AG04450 (cell line): ENCODE data around the gene EPN1. TPM values are rescaled to one million over a fixed set of nuclear protein-coding genes. Genes with fewer than 3 reads are reported as not detected.

Experiments
- CTCF ChIA-PET: fragments of 300-600, 350-600 bp; formaldehyde crosslinking; extraction: SDS; loops from one replicate; lab custom pipeline; 2022; ENCODE audit warnings: antibody characterized with exemption, inconsistent platforms; lab: Charles Lee
- POLR2A ChIA-PET: fragments of 350-600 bp; formaldehyde crosslinking; extraction: SDS; loops from one replicate; lab custom pipeline; 2021; ENCODE audit warnings: antibody characterized with exemption, inconsistent platforms; lab: Yijun Ruan, JAX
- DNase-seq: peaks from one replicate; pipeline ENCODE4 v3.0.0-alpha.2; 2011; ENCODE audit warnings: low read depth, low spot score
- H3K27ac ChIP-seq: one replicate; pipeline ENCODE4 v1.5.1; 2012; ENCODE audit warnings: low read depth, low read length, control low read depth
- H3K27me3 ChIP-seq: one replicate; pipeline ENCODE4 v1.6.0; 2012; ENCODE audit warnings: low read length; ENCODE audit not compliant: control insufficient read depth, insufficient read depth
- H3K4me3 ChIP-seq: 2 replicates; pipeline ENCODE4 v1.5.1; 2011; ENCODE audit warnings: mild to moderate bottlenecking, low read depth, low read length, control low read depth
- H3K9me3 ChIP-seq: 2 replicates; pipeline ENCODE4 v1.5.1; 2012; ENCODE audit warnings: low read length; ENCODE audit not compliant: control insufficient read depth, insufficient read depth
- polyA plus RNA-seq: library from polyadenylated mRNA; depleted of rRNA; stranded (reverse); fragments of >200 nt; gene quantifications from 2 replicates; pipeline ENCODE4 v1.2.3, GENCODE V29; 2011
- TF ChIP-seq, protein P1 (sequence below): IDR thresholded peaks from 2 replicates; pipeline ENCODE4 v1.5.1; 2011; ENCODE audit warnings: low read depth, low read length, control low read depth, inconsistent platforms

Gene EPN1
- polyA plus RNA-seq, 1 experiment, result 32.1 TPM

DNA sequence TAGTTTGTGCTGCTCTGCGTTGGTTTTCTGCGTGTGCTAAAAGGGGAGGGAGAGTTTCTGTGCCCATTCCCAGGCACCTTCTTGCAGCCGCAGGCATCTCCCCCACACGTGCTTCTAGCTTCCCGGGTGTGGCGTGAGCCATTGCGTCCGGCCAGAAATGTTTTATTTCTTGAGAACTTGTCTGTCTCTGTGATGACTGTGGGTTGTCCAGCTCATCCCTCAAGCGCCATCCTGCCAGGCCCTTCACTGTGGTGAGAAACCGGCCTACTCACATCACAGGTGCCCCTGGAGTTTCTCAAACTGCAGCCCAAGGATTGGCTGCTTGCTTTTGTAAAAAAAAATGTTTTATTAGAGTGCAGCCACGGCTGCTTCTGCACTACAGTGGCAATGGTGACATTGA is 24.2 kb downstream of the EPN1 start:
- Histone ChIP-seq H3K27ac (no peak overlapping the region), H3K9me3 (peaks cover 14% of the 10 kb centered on the region), H3K4me3 (no peak overlapping the region), H3K27me3 (no peaks in the 10 kb centered on the region)
- ChIA-PET POLR2A (no interaction called here), CTCF (no interaction called here)
- no peak for DNase-seq
- TF ChIP-seq, protein P1, sequence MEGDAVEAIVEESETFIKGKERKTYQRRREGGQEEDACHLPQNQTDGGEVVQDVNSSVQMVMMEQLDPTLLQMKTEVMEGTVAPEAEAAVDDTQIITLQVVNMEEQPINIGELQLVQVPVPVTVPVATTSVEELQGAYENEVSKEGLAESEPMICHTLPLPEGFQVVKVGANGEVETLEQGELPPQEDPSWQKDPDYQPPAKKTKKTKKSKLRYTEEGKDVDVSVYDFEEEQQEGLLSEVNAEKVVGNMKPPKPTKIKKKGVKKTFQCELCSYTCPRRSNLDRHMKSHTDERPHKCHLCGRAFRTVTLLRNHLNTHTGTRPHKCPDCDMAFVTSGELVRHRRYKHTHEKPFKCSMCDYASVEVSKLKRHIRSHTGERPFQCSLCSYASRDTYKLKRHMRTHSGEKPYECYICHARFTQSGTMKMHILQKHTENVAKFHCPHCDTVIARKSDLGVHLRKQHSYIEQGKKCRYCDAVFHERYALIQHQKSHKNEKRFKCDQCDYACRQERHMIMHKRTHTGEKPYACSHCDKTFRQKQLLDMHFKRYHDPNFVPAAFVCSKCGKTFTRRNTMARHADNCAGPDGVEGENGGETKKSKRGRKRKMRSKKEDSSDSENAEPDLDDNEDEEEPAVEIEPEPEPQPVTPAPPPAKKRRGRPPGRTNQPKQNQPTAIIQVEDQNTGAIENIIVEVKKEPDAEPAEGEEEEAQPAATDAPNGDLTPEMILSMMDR, result no peak

DNA sequence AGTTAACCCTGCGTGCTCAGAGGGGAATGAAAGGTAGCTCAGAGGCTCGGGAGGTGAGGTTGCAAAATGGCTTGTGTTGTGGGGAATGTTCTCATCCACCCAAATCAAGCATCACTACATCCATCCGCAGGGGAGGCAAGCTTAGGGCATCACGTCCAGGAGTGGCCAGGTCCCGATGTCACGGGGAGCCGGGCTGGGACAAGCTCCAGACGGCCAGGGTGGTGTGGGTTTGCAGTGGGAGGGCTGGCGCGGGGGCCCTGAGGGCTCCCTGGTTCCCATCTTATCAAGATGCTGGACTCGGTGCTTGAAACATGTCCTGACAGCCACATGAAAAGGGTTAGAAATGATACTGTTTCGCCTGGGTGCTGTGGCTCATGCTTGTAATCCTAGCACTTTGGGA is 25.8 kb downstream of the EPN1 start:
- Histone ChIP-seq H3K4me3 (no peak overlapping the region), H3K27me3 (no peaks in the 10 kb centered on the region), H3K27ac (no peak overlapping the region), H3K9me3 (peaks cover 21% of the 10 kb centered on the region)
- POLR2A ChIA-PET, result no interaction called here
- DNase-seq, result no peak
- TF ChIP-seq, protein P1, result no peak
- CTCF ChIA-PET, result no interaction called here

DNA sequence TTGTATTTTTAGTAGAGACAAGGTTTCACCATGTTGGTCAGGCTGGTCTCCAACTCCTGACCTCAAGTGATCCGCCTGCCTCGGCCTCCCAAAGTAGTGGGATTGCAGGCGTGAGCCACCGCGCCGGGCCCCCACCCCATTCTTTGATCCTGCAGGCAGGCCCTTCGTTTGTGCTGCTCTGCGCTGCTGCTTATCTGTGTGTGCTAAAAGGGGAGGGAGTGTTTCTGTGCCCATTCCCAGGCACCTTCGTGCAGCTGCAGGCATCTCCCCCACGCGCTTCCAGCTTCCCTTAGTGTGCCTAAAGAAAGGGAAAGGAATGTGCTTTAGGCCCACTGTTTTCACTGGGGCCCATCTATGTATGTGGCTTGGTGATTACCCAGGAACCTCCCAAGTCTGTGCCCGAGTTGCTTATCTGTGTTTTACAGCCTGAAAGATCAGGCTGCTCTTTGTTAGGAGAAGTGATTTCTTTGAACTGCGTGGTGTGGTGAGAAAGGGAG is 27.2 kb downstream of the EPN1 start:
- POLR2A ChIA-PET, result no interaction called here
- CTCF ChIA-PET, result no interaction called here

DNA sequence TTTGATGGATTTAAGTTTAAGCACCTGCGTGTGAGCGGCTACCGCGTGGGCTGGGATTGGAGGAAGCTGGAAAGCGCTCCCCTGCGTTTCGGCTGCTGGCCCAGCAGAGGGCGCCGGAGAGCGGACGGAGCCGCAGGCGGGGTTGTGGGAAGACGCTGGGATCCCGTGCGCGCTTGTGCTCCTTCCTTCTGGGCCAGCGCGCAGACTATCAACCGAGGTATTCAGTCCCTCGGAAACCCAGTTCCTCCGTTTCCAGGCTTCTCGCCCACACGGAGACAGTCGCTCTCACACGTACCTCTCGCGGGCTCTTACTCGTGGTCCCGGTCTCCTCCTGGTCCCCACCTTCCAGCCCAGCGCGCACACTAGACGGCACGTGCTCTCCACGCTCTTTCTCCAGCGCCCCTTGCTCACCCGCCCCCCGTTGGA is 28.8 kb downstream of the EPN1 start:
- no peaks in the 10 kb centered on the region for H3K27me3 ChIP-seq
- no peak for DNase-seq
- CTCF ChIA-PET, result interaction anchor here (1.1 to 1.3 kb wide), 2 partner anchors 14 to 646 kb away, joined by 3 to 8 read pairs; no protein-coding TSS in a partner anchor
- H3K27ac ChIP-seq, result no peak overlapping the region
- TF ChIP-seq, protein P1, result peak; percentile 52
- no peak overlapping the region for H3K4me3 ChIP-seq
- H3K9me3 ChIP-seq, result peaks cover 21% of the 10 kb centered on the region
- POLR2A ChIA-PET, result no interaction called here

More for the DNA sequence above, 27.2 kb downstream of the EPN1 start:
- H3K4me3 ChIP-seq, result no peak overlapping the region
- TF ChIP-seq, protein P1, result no peak
- DNase-seq, result no peak
- H3K9me3 ChIP-seq, result peaks cover 21% of the 10 kb centered on the region
- H3K27me3 ChIP-seq, result no peaks in the 10 kb centered on the region
- H3K27ac ChIP-seq, result no peak overlapping the region

DNA sequence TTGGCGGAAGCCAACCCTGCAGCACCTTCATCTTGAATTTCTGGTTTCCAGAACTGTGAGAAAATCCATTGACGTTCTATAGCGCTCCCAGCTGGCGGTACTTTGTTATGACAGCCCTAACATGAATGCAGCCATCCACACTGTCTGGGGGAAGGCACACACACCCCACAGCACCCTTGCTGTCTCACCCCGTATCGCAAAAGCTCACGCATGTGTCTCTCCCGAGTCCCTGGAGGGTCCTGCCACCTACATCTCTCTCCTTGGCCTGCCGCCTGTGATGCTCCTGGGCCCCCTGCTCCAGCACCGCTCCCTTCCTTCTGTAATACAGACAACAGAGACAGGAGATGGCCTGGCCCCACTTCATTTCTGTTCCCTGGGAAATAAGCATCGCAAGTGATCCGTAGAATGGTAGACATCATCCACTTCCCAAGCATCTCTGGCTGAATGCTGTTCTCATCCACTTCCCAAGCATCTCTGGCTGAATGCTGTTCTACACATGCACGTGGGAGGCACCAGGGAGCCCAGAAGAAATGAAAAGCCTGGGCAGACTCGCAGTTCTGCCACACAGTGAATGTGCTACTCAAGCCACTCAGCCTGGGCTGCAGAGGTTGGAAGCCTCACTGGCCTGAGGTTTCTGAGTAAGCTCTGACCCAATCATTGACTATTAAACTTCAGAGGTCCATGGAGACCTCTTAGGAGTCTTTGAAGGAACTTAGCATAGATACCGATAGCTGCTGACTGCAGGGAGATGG is 29.6 kb downstream of the EPN1 start:
- Histone ChIP-seq H3K4me3 (no peak overlapping the region), H3K27ac (no peak overlapping the region), H3K27me3 (no peaks in the 10 kb centered on the region), H3K9me3 (peaks cover 21% of the 10 kb centered on the region)
- ChIA-PET POLR2A (no interaction called here), CTCF (interaction anchor here (1.1 kb wide), 1 partner anchor 33 kb away, joined by 3 read pairs; no protein-coding TSS in a partner anchor)
- TF ChIP-seq, protein P1, result no peak; the same call in 1 of the 2 replicates
- DNase-seq, result no peak
